Lower lobe of right lung (tissue), 2 donors: ENCODE results near the gene CNR2. TPM values are rescaled to one million over a fixed set of nuclear protein-coding genes. Genes with fewer than 3 reads are reported as not detected.
A peak's percentile ranks its signal among the peaks of the same experiment; 100 is the strongest.
"Not testable (repeated sequence)": the region's sequence is repeated elsewhere in the genome, so short reads cannot be mapped to it uniquely, and the experiment has no call there.

Experiments
- ATAC-seq, 2 donors: fragments of 200-7000 bp; cut with Tn5 transposase; one replicate each; pipeline ENCODE4 v1.9.1; 2020 to 2022; ENCODE audit warnings: mild to moderate bottlenecking in 2 of 2, moderate library complexity in 2 of 2
- DNase-seq: peaks from one replicate; pipeline ENCODE4 v3.0.0-alpha.2; 2020
- H3K27ac ChIP-seq: fragments of 200-600 bp; one replicate; pipeline ENCODE4 v1.8.0; 2022
- H3K27me3 ChIP-seq: fragments of 200-600 bp; one replicate; pipeline ENCODE4 v1.8.0; 2022; ENCODE audit warnings: low read depth
- H3K36me3 ChIP-seq: fragments of 200-600 bp; one replicate; pipeline ENCODE4 v1.8.0; 2022; ENCODE audit warnings: mild to moderate bottlenecking
- H3K4me1 ChIP-seq: fragments of 200-600 bp; one replicate; pipeline ENCODE4 v1.8.0; 2022
- H3K4me3 ChIP-seq: fragments of 200-600 bp; one replicate; pipeline ENCODE4 v1.8.0; 2022; ENCODE audit warnings: mild to moderate bottlenecking
- H3K9me3 ChIP-seq: fragments of 200-600 bp; one replicate; pipeline ENCODE4 v1.8.0; 2022
- intact Hi-C: fragments of 100-400 bp; cut with DNase I; formaldehyde crosslinking; loops from one replicate; pipeline ENCODE4 v1.11.0; 2022
- total RNA-seq: library from RNA; stranded (reverse); fragmentation: NEBNext Ultra II Directional; extraction: Animal tissue kit (Norgen Biotek cat#: 25700); gene quantifications from one replicate; pipeline ENCODE4 v1.2.1, GENCODE V29; 2021
- TF ChIP-seq, protein P1 (sequence below): fragments of 200-600 bp; IDR thresholded peaks from one replicate; pipeline ENCODE4 v1.8.0; 2022; ENCODE audit warnings: antibody characterized with exemption, mild to moderate bottlenecking
- donor health status: DM: no; HTN: yes; CAD: no; lungs with severe emphysema.

The CNR2 gene
- total RNA-seq, 1 donor from 2014 or later: not detected

DNA sequence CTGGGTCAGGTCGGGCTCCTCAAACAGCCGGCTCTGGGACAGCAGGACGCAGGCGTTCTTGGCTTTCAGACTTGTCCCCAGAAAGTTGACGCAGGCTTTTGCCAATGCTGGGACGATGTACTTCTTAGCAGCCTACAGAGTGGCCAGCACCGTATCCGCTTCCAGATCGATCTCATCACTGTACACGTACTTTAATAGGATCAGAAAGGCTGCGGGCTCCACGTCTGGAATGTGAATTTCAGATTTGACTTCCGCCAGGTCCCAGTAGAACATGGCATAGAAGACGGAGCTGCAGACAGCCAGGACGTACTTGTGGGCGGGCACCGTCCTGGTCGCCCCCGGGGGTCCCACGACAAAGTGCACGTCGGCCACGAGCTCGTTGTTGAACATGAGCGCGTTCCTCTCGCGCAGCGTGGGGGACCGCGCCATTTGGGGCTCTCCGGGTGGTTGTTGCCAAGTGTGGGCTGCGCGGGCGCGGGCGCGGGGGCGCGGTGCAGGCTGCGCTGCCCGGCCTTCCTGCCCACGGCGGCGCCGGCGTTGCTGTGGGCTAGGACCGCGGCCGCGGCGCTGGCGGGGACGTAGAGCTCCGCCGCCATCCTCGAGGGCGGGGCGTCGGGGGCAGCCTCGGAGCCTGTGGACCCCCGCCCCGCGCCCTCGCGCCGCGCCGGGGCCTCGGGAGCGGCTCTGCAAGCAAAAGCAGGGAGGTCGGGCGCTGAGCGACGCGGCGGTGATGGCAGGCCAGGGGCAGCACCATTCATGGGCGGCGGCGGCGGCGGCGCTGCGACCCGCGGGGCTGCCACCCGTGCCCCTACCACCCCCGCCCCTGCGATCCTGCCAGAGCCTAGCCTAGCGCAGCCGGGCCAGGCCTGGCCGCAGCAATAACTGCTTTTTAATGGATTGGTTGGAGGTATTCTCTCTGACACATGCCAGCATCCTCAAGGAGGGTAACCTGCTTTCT is 10.6 kb downstream of the CNR2 start:
- H3K9me3 ChIP-seq: no peaks in the 10 kb centered on the region
- no peak overlapping the region for H3K27ac ChIP-seq
- peak; percentile 51 to 67 for ATAC-seq
- intact Hi-C loops: no loop called here
- no peaks in the 10 kb centered on the region for H3K36me3 ChIP-seq
- H3K27me3 ChIP-seq: peaks cover 14% of the 10 kb centered on the region
- H3K4me1 ChIP-seq: peaks cover 6% of the 10 kb centered on the region
- peak overlapping the region; percentile 49 for H3K4me3 ChIP-seq
- DNase-seq: no peak
- TF ChIP-seq, protein P1, sequence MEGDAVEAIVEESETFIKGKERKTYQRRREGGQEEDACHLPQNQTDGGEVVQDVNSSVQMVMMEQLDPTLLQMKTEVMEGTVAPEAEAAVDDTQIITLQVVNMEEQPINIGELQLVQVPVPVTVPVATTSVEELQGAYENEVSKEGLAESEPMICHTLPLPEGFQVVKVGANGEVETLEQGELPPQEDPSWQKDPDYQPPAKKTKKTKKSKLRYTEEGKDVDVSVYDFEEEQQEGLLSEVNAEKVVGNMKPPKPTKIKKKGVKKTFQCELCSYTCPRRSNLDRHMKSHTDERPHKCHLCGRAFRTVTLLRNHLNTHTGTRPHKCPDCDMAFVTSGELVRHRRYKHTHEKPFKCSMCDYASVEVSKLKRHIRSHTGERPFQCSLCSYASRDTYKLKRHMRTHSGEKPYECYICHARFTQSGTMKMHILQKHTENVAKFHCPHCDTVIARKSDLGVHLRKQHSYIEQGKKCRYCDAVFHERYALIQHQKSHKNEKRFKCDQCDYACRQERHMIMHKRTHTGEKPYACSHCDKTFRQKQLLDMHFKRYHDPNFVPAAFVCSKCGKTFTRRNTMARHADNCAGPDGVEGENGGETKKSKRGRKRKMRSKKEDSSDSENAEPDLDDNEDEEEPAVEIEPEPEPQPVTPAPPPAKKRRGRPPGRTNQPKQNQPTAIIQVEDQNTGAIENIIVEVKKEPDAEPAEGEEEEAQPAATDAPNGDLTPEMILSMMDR: no peak

DNA sequence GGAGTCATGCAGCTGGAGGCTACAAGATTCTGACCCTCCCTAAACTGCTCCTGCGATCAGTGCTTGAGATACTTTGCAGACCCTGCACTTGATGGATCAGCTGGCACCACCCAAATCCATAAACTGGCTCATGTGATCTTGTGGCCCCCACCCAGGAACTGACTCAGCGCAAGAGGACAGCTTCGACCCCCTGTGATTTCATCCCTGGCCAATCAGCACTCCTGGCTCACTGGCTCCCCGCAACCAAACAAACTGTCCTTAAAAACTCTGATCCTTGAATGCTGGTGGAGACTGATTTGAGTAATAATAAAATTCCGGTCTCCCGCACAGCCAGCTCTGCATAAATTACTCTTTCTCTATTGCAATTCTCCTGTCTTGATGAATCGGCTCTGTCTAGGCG is 13.1 kb downstream of the CNR2 start:
- H3K27ac ChIP-seq, H3K9me3 ChIP-seq, H3K36me3 ChIP-seq, DNase-seq, ATAC-seq, H3K4me3 ChIP-seq, intact Hi-C loops: not testable (repeated sequence)
- Histone ChIP-seq H3K4me1 (peaks cover 24% of the 10 kb centered on the region), H3K27me3 (peaks cover 14% of the 10 kb centered on the region)

- ATAC-seq: no peak
- TF ChIP-seq, protein P1: no peak
- Histone ChIP-seq H3K27me3 (peaks cover 11% of the 10 kb centered on the region), H3K36me3 (no peaks in the 10 kb centered on the region), H3K4me3 (no peak overlapping the region), H3K9me3 (no peaks in the 10 kb centered on the region), H3K27ac (no peak overlapping the region), H3K4me1 (peaks cover 24% of the 10 kb centered on the region)
- no peak for DNase-seq
- intact Hi-C loops: no loop called here
Observed at GRCh38 chr1:23899070-23899469, 14.1 kb downstream of the CNR2 start.

GRCh38 chr1:23897083-23897482 is 16.1 kb downstream of the CNR2 start:
- DNase-seq (no peak), ATAC-seq (peak; percentile 73 to 87)
- Histone ChIP-seq H3K9me3 (no peaks in the 10 kb centered on the region), H3K4me1 (peaks cover 24% of the 10 kb centered on the region), H3K27me3 (no peaks in the 10 kb centered on the region), H3K4me3 (no peak overlapping the region), H3K36me3 (no peaks in the 10 kb centered on the region), H3K27ac (peak overlapping the region; percentile 67)
- TF ChIP-seq, protein P1: no peak
- intact Hi-C loops: no loop called here

GRCh38 chr1:23896491-23896890 is 16.7 kb downstream of the CNR2 start:
- Histone ChIP-seq H3K4me1 (peaks cover 24% of the 10 kb centered on the region), H3K36me3 (no peaks in the 10 kb centered on the region), H3K4me3 (no peak overlapping the region), H3K27me3 (no peaks in the 10 kb centered on the region), H3K27ac (peak overlapping the region; percentile 67), H3K9me3 (no peaks in the 10 kb centered on the region)
- intact Hi-C loops: no loop called here
- TF ChIP-seq, protein P1: no peak
- no peak for ATAC-seq
- no peak for DNase-seq

DNA sequence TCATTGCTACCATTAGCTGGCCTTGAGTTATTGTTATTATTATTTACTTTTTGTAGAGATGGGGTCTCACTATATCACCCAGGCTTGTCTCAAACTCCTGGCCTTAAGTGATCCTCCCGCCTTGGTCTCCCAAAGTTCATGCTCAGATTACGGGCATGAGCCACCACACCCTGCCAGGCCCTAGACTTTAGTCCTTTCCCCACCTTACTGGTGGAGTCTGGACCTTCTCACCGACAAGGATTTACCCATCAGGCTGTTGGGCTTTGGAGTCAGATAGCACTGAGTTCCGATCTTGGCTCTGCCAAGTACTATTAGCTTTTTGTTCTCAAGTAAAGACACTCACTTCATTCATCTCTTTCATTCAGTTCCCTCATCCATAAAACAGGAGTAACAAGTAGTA is 17.2 kb downstream of the CNR2 start:
- Histone ChIP-seq H3K4me3 (no peak overlapping the region), H3K36me3 (no peaks in the 10 kb centered on the region), H3K4me1 (peaks cover 24% of the 10 kb centered on the region), H3K9me3 (no peaks in the 10 kb centered on the region), H3K27ac (no peak overlapping the region), H3K27me3 (no peaks in the 10 kb centered on the region)
- DNase-seq (no peak), ATAC-seq (no peak)
- TF ChIP-seq, protein P1: no peak
- intact Hi-C loops: no loop called here
